ENCODE data around the gene TLE1. TPM values are rescaled to one million over a fixed set of nuclear protein-coding genes. Genes with fewer than 3 reads are reported as not detected.
"Not testable (repeated sequence)": the region's sequence is repeated elsewhere in the genome, so short reads cannot be mapped to it uniquely, and the experiment has no call there.

TLE1 gene
- polyA plus RNA-seq (ENCODE audit: insufficient read length in 12 of 12): 10 to 100 TPM in 11 of 12 donors, not detected in 1; 33.5 to 71.7 (median 57.7) TPM
- long read RNA-seq, donor 1, partial matches to known transcripts: 23 of 23 reads
- long read RNA-seq, donor 1, other reads (novel, unspliced or antisense): 0 of 23 reads
- long read RNA-seq, donor 2, partial matches to known transcripts: 9 of 9 reads
- long read RNA-seq, donor 2, other reads (novel, unspliced or antisense): 0 of 9 reads
- long read RNA-seq, donor 3, partial matches to known transcripts: 7 of 7 reads
- long read RNA-seq, donor 3, other reads (novel, unspliced or antisense): 0 of 7 reads
- long read RNA-seq, donor 4, partial matches to known transcripts: 10 of 10 reads
- long read RNA-seq, donor 4, other reads (novel, unspliced or antisense): 0 of 10 reads
- long read RNA-seq, donor 5: 0 reads
- long read RNA-seq, donor 6, partial matches to known transcripts: 5 of 5 reads
- long read RNA-seq, donor 6, other reads (novel, unspliced or antisense): 0 of 5 reads
- long read RNA-seq, donor 7: 0 reads
- long read RNA-seq, donor 8, partial matches to known transcripts: 31 of 32 reads
- long read RNA-seq, donor 8, other reads (novel, unspliced or antisense): 0 of 32 reads
- long read RNA-seq, donor 9: 0 reads
- long read RNA-seq, donor 10, partial matches to known transcripts: 9 of 9 reads
- long read RNA-seq, donor 10, other reads (novel, unspliced or antisense): 0 of 9 reads
- long read RNA-seq, donor 11, partial matches to known transcripts: 12 of 13 reads
- long read RNA-seq, donor 11, other reads (novel, unspliced or antisense): 0 of 13 reads

GRCh38 chr9:81689343-81690175 is at the start of gene TLE1:
Gene TLE1, minus strand, starts transcription at chr9:81689547. Its CDS starts 1,307 bp downstream, at chr9:81688240.
- peak; percentile 99 for DNase-seq

- DNase-seq: no peak
Observed at GRCh38 chr9:81737871-81738507, 48.6 kb upstream of the TLE1 start.

GRCh38 chr9:81730498-81730897 is 41.2 kb upstream of the TLE1 start:
- DNase-seq: not testable (repeated sequence)

GRCh38 chr9:81729135-81729534 is 39.8 kb upstream of the TLE1 start:
- no peak for DNase-seq

GRCh38 chr9:81724242-81724889 is 35.0 kb upstream of the TLE1 start:
- peak; percentile 23 for DNase-seq

- no peak for DNase-seq
Observed at GRCh38 chr9:81722277-81722676, 32.9 kb upstream of the TLE1 start.

GRCh38 chr9:81720450-81721086 is 31.2 kb upstream of the TLE1 start:
- no peak for DNase-seq

- DNase-seq: no peak
Observed at GRCh38 chr9:81719972-81720371, 30.6 kb upstream of the TLE1 start.

GRCh38 chr9:81718244-81718643 is 28.9 kb upstream of the TLE1 start:
- no peak for DNase-seq

GRCh38 chr9:81717747-81718077 is 28.4 kb upstream of the TLE1 start:
- no peak for DNase-seq

- DNase-seq: no peak
Observed at GRCh38 chr9:81717061-81717746, 27.9 kb upstream of the TLE1 start.

GRCh38 chr9:81716409-81716808 is 27.1 kb upstream of the TLE1 start:
- no peak for DNase-seq

- DNase-seq: no peak
Observed at GRCh38 chr9:81705578-81705977, 16.2 kb upstream of the TLE1 start.

GRCh38 chr9:81694541-81694940 is 5.2 kb upstream of the TLE1 start:
- DNase-seq: no peak

GRCh38 chr9:81693671-81694378 is 4.5 kb upstream of the TLE1 start:
- no peak for DNase-seq

GRCh38 chr9:81690251-81690851 is 1.0 kb upstream of the TLE1 start:
- DNase-seq: no peak

GRCh38 chr9:81689093-81689342 is 329 bp downstream of the TLE1 start:
- DNase-seq: not testable (repeated sequence)

GRCh38 chr9:81688262-81689092 is 870 bp downstream of the TLE1 start:
- DNase-seq: peak; percentile 48

Measured in muscle of arm (tissue), 14 donors.